Measurements from ENCODE around the gene SCAI.

DNA sequence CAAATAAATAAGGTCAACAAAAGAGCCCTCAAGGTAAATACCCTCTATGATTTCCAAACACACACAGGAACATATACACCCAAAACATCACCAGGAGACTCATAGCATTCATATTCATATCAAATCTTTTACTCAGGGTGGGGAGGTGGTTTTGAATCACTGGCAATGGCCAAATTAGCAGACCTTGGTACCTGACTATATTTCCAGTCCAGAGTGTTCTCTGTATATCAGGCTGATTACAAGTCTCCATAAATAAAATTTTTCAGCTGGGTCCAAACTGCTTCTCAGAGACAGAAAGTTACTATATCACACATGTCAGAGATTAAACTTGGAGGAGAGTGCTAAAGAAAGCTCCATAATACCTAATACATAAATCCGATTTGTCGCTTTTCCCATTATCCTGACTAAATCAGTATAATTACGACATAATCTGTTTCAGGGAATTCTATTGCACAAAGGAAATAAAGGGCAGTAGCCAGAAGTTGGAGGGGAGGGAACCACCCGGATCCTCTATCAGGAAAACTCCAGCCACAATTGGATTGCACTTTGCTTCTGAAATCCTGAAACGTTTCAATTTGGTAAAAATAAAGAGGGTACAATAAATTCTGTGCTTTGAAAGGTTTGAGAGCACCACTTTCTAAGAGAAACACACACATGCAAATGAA is 195.5 kb downstream of the SCAI start:
- TF ChIP-seq, protein P1, sequence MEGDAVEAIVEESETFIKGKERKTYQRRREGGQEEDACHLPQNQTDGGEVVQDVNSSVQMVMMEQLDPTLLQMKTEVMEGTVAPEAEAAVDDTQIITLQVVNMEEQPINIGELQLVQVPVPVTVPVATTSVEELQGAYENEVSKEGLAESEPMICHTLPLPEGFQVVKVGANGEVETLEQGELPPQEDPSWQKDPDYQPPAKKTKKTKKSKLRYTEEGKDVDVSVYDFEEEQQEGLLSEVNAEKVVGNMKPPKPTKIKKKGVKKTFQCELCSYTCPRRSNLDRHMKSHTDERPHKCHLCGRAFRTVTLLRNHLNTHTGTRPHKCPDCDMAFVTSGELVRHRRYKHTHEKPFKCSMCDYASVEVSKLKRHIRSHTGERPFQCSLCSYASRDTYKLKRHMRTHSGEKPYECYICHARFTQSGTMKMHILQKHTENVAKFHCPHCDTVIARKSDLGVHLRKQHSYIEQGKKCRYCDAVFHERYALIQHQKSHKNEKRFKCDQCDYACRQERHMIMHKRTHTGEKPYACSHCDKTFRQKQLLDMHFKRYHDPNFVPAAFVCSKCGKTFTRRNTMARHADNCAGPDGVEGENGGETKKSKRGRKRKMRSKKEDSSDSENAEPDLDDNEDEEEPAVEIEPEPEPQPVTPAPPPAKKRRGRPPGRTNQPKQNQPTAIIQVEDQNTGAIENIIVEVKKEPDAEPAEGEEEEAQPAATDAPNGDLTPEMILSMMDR (IDR thresholded peaks at IDR 0.05; ENCODE audit: low read depth, low read length, poor library complexity, severe bottlenecking), result no peak
- no peak for TF ChIP-seq EZH2phosphoT487 (IDR thresholded peaks at IDR 0.05; ENCODE audit: borderline replicate concordance, low read length)
